GM08714 (cell line): ENCODE results near the gene UBASH3A.

Source experiments
- H3K4me3 ChIP-seq: fragments of 200-500 bp; sonication (Bioruptor generic); 2 replicates; pipeline ENCODE4 v1.5.1; 2014; ENCODE audit warnings: mild to moderate bottlenecking, low read length, inconsistent platforms
- ZNF274 ChIP-seq: IDR thresholded peaks from 2 replicates; pipeline ENCODE4 v1.6.1; 2012; ENCODE audit warnings: mild to moderate bottlenecking, low read depth, low read length

Gene UBASH3A

GRCh38 chr21:42392731-42393442 lies 10.8 kb upstream of the UBASH3A start:
- TF ChIP-seq ZNF274: no peak
- peak overlapping the region; percentile 19; the same call in 1 of the 2 replicates for H3K4me3 ChIP-seq

DNA sequence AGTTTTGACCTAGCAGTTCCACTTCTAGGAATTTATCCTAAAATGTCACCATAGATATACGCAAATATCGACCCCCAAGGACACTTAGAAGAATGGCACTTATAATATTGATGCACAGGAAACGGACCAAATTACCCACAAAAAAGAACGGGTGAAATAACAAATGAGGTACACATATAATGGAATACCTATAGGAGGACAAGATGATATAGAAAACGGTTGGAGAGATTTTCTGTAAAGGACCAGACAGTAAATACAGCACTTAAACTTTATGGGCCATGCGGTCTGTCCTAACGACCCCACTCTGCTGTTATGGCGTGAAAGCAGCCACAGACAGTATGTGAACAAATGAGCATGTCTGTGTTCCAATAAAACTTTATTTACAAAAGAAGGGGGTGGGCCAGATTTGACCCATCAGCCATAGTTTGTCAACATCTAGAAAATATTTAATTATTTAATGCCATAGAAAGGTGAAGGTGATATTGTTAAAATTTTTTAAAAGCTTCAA lies 10.2 kb upstream of the UBASH3A start:
- TF ChIP-seq ZNF274: no peak
- no peak overlapping the region for H3K4me3 ChIP-seq

DNA sequence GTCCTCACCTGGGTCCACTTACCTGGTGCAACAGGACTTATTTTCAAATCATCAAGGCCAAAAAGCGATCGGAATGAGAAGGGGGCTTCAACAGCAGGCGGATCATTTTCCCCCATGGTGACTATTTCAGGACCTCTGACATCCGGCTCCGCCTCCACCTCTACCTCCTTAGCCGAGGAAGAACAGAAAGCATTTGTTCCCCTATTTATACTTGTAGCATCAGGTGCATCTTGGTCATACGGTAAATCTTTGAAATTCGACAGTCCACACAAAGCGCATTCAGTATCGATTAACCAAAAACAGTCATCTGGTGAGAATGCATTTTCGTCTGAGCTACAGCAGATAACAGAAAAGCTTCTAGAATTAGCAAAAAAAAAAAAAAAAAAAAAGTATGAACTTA lies 8.4 kb upstream of the UBASH3A start:
- no peak overlapping the region for H3K4me3 ChIP-seq
- TF ChIP-seq ZNF274: no peak

- TF ChIP-seq ZNF274: no peak
- no peak within 1 kb of the TSS for H3K4me3 ChIP-seq
Observed at GRCh38 chr21:42395905-42396651, 7.6 kb upstream of the UBASH3A start, which contains the start of gene TMPRSS3. TMPRSS3 (minus strand) TSS chr21:42396052; CDS start chr21:42395417, 635 bp downstream.

DNA sequence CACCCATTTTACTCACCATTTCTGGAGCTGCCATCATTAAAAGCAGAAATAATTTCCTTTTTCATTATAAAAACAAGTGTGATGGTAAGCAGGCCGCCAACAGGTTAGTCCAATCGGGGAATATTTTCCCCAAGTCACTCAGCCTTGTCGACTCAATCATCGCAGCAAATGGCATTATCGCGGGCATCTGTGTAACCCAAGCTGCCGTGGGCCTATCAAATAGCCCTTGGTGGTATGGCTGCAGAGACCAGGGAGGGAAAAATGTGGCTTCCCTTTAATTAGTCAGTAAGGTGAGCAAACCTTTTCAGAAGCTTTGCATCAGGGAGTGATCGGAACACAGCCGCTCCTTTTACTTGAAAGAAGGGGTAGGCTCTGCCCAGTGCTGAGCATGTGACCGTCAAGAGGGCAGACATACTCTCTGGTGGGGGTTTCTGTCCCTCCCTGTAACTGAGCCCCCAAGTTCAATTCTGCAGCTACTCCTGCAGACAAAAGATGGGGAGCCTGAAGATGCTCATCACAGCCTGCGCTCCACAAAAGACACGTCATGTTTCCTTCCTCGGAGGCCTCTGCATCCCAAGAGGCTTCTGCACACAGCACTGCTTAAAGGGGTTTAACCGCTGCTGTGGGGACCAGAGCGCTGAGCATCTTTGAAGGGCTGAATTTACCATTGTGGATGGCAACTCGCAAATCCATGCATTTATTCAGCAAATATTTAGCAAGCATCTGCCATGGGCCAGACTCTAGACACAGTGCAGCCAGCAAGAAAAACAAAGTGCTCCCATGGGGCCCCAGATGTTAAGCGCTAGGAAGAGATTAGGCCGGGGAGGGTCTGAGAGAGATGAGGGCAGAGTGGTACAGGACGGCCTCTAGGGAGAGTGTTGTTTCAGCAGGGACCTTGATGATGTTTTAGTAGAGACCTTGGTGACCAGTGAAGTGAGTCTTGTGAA lies 6.6 kb upstream of the UBASH3A start:
- no peak for TF ChIP-seq ZNF274
- no peak overlapping the region for H3K4me3 ChIP-seq

GRCh38 chr21:42397746-42398394 lies 5.8 kb upstream of the UBASH3A start:
- H3K4me3 ChIP-seq: no peak overlapping the region
- TF ChIP-seq ZNF274: no peak

DNA sequence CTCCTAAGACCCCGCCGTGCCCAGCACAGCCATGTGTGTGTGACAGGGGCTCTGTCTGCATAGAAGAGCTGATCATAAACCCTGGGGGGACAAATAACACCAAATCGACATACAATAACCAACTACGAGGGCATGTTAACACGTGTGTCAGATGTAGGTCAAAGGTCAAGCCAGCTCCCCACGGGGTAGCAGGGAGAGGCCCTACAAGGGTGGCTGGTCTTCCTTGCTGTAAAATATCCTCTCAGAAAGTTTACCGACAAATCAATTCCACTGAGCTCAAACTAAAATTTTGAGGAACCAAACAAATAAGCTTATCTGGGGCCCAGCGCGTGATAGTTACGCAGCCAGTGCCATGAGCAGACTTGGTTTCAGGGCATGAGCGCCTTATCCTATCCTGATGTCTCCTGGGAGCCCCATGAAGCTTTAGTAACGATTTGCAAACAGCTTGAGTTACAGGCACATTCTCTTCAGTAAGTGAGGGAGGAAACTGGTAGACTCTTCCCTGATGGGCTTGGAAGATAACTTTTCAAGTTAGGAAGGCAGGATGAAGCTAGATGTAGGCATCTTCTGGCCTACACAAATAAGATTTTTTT lies 5.2 kb upstream of the UBASH3A start:
- no peak overlapping the region for H3K4me3 ChIP-seq
- no peak for TF ChIP-seq ZNF274

DNA sequence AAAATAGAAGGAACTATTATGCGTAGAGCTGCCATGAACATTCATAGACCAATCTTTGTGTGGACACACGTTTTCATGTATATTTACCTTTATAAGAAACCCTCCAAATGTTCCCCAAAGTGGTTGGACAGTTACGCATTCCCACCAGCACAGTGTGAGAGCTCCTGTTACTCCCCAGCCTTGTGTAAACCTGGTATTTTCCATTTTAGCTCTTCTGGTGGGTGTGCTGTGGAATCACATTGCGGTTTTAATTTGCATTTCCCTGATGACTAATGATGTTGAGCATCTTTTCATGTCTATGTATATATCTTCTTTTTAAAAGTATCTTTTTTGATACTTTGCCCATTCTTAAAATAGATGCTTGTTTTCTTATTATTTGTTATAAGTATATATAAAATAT lies 3.2 kb upstream of the UBASH3A start:
- TF ChIP-seq ZNF274: no peak
- H3K4me3 ChIP-seq: no peak overlapping the region

GRCh38 chr21:42401154-42401553 lies 2.5 kb upstream of the UBASH3A start:
- no peak for TF ChIP-seq ZNF274
- H3K4me3 ChIP-seq: no peak overlapping the region

GRCh38 chr21:42401820-42402251 lies 1.9 kb upstream of the UBASH3A start:
- H3K4me3 ChIP-seq: no peak overlapping the region
- TF ChIP-seq ZNF274: no peak

GRCh38 chr21:42404539-42404938 lies 837 bp downstream of the UBASH3A start:
- no peak for TF ChIP-seq ZNF274
- no peak overlapping the region for H3K4me3 ChIP-seq

DNA sequence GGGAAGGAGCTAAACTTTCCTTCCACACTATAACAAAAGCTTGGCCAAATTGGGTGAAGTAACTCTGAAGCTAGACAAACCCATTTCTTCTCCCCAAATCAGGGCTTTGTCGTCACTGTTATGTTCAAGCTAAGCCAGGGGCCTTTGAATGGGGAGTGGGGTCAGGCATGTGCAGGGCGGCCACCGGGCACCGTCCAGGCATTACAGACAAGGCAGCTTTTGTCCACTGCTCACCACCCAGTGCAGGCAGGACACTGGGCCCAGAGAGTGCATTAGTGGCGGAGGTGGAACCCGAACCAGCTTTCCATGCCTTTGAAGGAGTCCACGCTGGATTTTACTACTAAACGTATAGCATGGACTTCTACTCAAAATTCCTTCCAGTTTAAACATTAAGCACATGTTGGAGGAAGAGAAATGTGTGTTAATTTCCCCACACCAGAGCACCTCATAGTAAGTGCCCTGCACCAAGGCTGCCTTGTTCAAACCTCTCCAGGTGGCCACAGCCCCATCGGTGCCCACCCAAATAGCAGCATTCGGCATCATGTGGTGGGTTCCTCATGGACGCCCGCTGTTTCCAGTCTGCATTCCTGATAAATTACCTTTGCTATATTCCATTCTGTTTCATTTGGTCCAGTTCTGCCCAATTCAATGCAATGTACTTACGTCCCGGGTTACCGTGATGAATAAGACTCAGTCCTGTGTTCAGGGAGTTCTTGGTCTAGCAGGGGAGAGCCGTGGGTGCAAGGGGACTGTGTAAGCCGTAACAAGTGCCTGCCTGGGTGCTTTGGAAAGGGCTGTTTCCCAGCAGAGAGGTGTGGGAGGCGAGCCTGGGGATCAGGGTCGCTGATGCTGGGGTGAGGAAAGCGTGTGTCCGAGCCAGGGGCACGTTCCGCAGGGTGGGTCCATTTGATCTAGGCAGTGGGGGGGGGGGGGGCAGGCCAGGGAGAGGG lies 1.6 kb downstream of the UBASH3A start:
- TF ChIP-seq ZNF274: no peak
- no peak overlapping the region for H3K4me3 ChIP-seq
